Measurements from ENCODE around the gene RPS16.

RPS16 gene

DNA sequence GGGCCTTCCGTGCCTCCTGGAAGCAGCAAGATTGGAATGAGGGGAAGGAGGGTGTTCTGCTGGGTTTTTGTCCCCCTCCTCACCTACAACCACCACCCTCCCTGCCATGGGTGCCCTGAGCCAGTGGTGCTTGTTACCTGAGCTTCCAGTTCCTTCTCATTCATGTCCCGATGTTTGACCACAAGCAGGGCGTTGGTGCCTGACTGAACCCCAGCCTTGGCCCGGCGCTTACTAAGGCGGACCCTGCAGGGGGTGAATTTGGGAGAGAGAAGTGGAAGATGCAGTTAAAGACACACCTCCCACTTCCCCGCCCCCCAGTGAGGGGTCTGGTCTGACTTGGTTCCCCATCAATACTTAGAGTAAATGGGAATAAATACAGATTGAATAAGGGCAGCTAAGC, 49.2 kb downstream of the RPS16 start:
- Histone ChIP-seq H3K27ac (no peak overlapping the region), H3K4me3 (no peak overlapping the region)
- TF ChIP-seq, protein P1, sequence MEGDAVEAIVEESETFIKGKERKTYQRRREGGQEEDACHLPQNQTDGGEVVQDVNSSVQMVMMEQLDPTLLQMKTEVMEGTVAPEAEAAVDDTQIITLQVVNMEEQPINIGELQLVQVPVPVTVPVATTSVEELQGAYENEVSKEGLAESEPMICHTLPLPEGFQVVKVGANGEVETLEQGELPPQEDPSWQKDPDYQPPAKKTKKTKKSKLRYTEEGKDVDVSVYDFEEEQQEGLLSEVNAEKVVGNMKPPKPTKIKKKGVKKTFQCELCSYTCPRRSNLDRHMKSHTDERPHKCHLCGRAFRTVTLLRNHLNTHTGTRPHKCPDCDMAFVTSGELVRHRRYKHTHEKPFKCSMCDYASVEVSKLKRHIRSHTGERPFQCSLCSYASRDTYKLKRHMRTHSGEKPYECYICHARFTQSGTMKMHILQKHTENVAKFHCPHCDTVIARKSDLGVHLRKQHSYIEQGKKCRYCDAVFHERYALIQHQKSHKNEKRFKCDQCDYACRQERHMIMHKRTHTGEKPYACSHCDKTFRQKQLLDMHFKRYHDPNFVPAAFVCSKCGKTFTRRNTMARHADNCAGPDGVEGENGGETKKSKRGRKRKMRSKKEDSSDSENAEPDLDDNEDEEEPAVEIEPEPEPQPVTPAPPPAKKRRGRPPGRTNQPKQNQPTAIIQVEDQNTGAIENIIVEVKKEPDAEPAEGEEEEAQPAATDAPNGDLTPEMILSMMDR (IDR thresholded peaks at IDR 0.05): no peak
- DNase-seq (ENCODE audit: low spot score): no peak

DNA sequence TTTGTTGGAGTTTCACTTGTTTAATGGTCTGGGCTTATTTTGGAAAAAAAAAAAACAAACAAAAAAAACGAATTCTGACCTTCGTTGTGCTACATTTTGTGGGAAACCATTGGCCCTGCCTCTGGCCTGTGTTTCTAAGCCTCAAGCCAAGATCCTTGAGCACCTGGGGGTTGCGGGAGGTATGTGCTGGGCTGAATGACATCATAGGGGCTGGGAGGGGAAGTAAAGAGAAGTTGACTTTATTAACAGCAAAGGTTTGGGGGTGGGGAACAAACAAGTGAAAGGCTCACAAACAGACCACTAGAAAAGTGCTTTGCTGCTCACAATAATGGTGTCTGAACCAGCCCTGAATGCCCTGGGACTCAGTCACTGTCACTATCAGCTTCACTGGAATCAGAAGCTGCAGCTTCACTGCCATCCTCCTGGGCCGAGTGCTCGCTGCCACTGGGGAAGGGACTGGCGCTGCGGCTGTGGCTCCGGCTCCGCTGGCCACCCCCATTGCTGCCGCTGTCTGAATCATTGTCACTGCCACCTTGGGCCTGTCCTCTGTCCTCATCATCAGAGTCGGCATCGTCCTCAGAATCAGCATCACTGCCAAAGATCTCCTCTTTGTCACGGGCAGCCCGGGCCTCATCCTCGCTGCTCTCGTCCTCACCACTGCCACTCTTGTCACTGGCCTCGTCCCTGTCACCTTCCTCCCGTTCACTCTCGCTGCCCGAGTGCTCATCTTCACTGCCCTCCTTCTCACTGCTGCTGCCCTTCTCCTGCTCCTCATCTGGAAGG, 49.9 kb downstream of the RPS16 start:
- TF ChIP-seq, protein P1 (IDR thresholded peaks at IDR 0.05): no peak
- DNase-seq (ENCODE audit: low spot score): no peak
- no peak overlapping the region for H3K4me3 ChIP-seq
- no peak overlapping the region for H3K27ac ChIP-seq

DNA sequence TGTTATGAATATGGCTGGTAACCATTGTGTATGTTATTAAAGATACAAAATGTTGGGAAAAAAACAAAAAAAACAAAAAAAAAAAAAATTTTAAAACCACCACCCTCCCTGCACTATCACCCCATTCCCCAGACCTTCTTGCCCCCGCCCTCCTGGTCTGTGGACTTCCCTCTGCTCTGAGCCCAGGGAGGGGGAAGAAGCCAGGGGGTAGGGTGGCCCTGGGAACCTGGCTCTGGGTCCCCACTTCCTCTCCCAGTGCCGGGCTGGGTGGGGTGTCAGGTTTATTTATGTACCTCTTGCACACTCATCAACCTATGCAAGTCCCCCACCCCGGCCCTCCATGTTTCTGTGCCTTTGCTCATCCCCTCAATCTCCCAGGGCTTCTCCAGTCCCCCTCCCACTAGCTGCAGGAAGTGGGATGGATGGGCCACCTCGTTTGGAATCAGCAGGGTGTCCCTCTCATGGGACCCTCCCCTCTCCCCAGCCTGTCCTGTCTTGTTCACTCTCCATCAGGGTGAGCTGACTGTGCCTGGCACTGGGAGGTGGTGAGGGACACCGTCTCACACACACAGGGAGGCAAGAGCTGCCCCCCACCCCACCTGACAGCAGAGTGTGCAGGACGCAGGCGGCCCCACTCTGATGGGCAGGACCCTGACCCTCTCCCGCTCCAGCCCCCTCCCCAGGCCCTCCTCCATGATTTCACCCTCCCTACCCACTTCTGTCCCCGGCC, 50.7 kb downstream of the RPS16 start:
- Histone ChIP-seq H3K27ac (peak overlapping the region in 1 of 2 donors; percentile 15), H3K4me3 (no peak overlapping the region)
- no peak for DNase-seq (ENCODE audit: low spot score)
- TF ChIP-seq, protein P1 (IDR thresholded peaks at IDR 0.05): no peak
